Suprapubic skin (tissue), 4 donors: ENCODE data around the gene ARL5A. TPM values are rescaled to one million over a fixed set of nuclear protein-coding genes. Genes with fewer than 3 reads are reported as not detected.

Experiments
- DNase-seq, 2 donors: peaks; one replicate each; pipeline ENCODE4 v3.0.0-alpha.2; 2019; ENCODE audit warnings: low spot score in 2 of 2
- H3K27ac ChIP-seq: fragments of 200-600 bp; sonication (generic); one replicate; pipeline ENCODE4 v1.5.1; 2019
- H3K27me3 ChIP-seq: fragments of 200-600 bp; sonication (generic); one replicate; pipeline ENCODE4 v1.5.1; 2019
- H3K36me3 ChIP-seq: fragments of 200-600 bp; sonication (generic); one replicate; pipeline ENCODE4 v1.5.1; 2019
- H3K4me1 ChIP-seq: fragments of 200-600 bp; sonication (generic); one replicate; pipeline ENCODE4 v1.5.1; 2019
- H3K4me3 ChIP-seq: fragments of 200-600 bp; sonication (generic); one replicate; pipeline ENCODE4 v1.5.1; 2019; ENCODE audit warnings: mild to moderate bottlenecking
- H3K9me3 ChIP-seq: fragments of 200-600 bp; sonication (generic); one replicate; pipeline ENCODE4 v1.5.1; 2019
- EP300 ChIP-seq: sonication (generic); formaldehyde crosslinking; IDR thresholded peaks from one replicate; pipeline ENCODE4 v1.6.1; 2017; ENCODE audit warnings: antibody characterized with exemption
- POLR2A ChIP-seq, 2 donors: fragments of 450-650 bp; IDR thresholded peaks; one replicate each; pipeline ENCODE4 v1.6.1; 2017; ENCODE audit warnings: antibody characterized with exemption in 2 of 2, mild to moderate bottlenecking in 2 of 2, moderate library complexity in 2 of 2
- POLR2AphosphoS5 ChIP-seq, 3 donors: sonication (generic); formaldehyde crosslinking; IDR thresholded peaks; one replicate each; pipeline ENCODE4 v1.6.1; 2017; ENCODE audit warnings: antibody characterized with exemption in 3 of 3
- WGBS: methylation state at CpG from one replicate; pipeline ENCODE4 v1.1.5; 2018; 5-methylcytosine and 5-hydroxymethylcytosine counted together
- total RNA-seq, 4 donors: library from RNA; depleted of rRNA; stranded (reverse); fragments of >200 nt; gene quantifications; one replicate each; pipeline ENCODE4 v1.1.0, GENCODE V29; 2016
- TF ChIP-seq, protein P1 (sequence below), 2 donors: fragments of 200-600 bp in 1 of 2; fragments of 450-650 bp in 1 of 2; sonication (generic) in 1 of 2; IDR thresholded peaks; one replicate each; pipeline ENCODE4 v1.5.1; 2016 to 2019; ENCODE audit warnings: antibody characterized with exemption in 2 of 2, mild to moderate bottlenecking in 1 of 2, moderate library complexity in 1 of 2

ARL5A gene
- total RNA-seq, 4 donors from 2014 or later, result 76.7 to 124 (median 94.5) TPM

DNA sequence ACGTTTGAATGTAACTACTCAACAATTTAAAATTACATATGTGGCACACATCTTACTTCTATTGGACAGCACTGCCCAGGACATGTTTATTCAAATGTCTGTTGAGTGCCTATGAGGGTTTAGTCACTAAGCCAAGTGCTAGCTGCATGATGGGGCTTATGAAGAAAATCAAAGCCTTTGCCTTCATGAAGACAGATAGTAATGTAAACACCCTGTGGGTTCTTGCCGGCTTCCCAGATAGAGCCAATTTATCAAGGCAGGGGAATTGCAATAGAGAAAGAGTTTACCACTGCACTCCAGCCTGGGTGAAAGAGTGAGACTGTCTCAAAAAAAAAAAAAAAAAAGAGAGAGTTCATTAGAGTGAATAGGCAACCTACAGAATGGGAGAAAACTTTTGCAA, 50.3 kb downstream of the ARL5A start:
- 83% methylated on average over 2 of the region's 2 CpGs for WGBS
- peaks cover 11% of the 10 kb centered on the region for H3K4me1 ChIP-seq

GRCh38 chr2:151777487-151777886, 50.7 kb downstream of the ARL5A start:
- TF ChIP-seq, protein P1, sequence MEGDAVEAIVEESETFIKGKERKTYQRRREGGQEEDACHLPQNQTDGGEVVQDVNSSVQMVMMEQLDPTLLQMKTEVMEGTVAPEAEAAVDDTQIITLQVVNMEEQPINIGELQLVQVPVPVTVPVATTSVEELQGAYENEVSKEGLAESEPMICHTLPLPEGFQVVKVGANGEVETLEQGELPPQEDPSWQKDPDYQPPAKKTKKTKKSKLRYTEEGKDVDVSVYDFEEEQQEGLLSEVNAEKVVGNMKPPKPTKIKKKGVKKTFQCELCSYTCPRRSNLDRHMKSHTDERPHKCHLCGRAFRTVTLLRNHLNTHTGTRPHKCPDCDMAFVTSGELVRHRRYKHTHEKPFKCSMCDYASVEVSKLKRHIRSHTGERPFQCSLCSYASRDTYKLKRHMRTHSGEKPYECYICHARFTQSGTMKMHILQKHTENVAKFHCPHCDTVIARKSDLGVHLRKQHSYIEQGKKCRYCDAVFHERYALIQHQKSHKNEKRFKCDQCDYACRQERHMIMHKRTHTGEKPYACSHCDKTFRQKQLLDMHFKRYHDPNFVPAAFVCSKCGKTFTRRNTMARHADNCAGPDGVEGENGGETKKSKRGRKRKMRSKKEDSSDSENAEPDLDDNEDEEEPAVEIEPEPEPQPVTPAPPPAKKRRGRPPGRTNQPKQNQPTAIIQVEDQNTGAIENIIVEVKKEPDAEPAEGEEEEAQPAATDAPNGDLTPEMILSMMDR (IDR thresholded peaks at IDR 0.05), result no peak
- TF ChIP-seq EP300, result no peak
- no peak for TF ChIP-seq POLR2AphosphoS5 (IDR thresholded peaks at IDR 0.05)
- no peak for TF ChIP-seq POLR2A (IDR thresholded peaks at IDR 0.05)
- no peak for DNase-seq
- H3K4me1 ChIP-seq, result peaks cover 11% of the 10 kb centered on the region
- H3K9me3 ChIP-seq, result no peaks in the 10 kb centered on the region
- peaks cover 29% of the 10 kb centered on the region for H3K36me3 ChIP-seq
- no peak overlapping the region for H3K4me3 ChIP-seq
- H3K27me3 ChIP-seq, result no peaks in the 10 kb centered on the region
- 97% methylated on average over 3 of the region's 3 CpGs for WGBS
- no peak overlapping the region for H3K27ac ChIP-seq

More for the DNA sequence above, 50.3 kb downstream of the ARL5A start:
- Histone ChIP-seq H3K36me3 (peaks cover 29% of the 10 kb centered on the region), H3K9me3 (no peaks in the 10 kb centered on the region), H3K27me3 (no peaks in the 10 kb centered on the region), H3K27ac (no peak overlapping the region), H3K4me3 (no peak overlapping the region)
- TF ChIP-seq EP300 (no peak), POLR2A (IDR thresholded peaks at IDR 0.05) (no peak), POLR2AphosphoS5 (IDR thresholded peaks at IDR 0.05) (no peak)
- TF ChIP-seq, protein P1 (IDR thresholded peaks at IDR 0.05), result no peak
- DNase-seq, result no peak

DNA sequence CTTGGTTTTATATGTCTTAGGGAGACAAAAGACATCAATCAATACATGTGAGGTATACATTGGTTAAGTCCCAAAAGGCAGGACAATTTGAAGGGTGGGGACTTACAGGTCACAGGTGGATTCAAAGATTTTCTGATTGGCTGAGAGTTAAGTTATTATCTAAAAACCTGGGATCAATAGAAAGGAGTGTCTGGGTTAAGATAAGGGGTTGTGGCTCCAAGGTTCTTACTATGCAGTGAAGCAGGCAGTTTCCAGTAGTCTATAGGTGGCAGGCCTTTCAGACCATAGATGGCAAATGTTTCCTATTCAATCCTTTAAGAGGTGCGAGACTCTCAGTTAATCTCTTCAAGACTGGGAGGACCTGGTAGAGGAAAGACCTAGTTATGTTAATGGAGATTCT, 51.9 kb downstream of the ARL5A start:
- 89% methylated on average over 1 of the region's 1 CpG for WGBS
- DNase-seq, result no peak
- H3K27ac ChIP-seq, result no peak overlapping the region
- peaks cover 21% of the 10 kb centered on the region for H3K36me3 ChIP-seq
- no peaks in the 10 kb centered on the region for H3K27me3 ChIP-seq
- peaks cover 11% of the 10 kb centered on the region for H3K4me1 ChIP-seq
- no peak for TF ChIP-seq POLR2AphosphoS5 (IDR thresholded peaks at IDR 0.05)
- no peak for TF ChIP-seq EP300
- no peak for TF ChIP-seq POLR2A (IDR thresholded peaks at IDR 0.05)
- TF ChIP-seq, protein P1 (IDR thresholded peaks at IDR 0.05), result no peak
- no peaks in the 10 kb centered on the region for H3K9me3 ChIP-seq
- H3K4me3 ChIP-seq, result no peak overlapping the region

DNA sequence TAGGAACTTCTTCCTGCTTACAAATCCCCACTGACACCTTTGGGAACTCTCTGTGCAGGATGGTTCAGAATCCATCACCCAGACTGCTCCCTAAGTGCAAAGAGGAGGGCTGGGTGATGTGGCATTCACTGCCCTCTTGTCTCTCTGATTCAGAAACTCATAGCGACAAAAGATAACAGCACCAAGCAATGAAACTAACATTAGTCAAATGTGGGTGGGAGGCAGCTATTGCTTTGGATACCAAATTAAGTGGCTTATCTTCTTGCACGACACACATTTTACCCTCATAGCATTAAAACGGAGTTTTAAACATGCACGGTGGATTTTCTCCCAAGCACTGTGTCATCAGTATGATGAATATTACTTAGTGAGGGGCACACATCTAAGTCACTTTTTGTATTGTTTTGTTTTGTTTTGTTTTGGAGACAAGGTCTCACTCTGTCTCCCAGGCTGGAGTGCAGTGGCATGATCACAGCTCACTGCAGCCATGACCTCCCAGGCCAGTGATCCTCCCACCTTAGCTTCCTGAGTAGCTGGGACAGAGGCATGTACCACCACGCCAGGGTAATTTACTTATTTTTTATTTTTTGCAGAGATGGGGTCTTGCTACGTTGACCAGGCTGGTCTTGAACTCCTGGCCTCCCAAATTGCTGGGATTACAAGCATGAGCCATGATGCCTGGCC, 53.0 kb downstream of the ARL5A start:
- H3K9me3 ChIP-seq, result no peaks in the 10 kb centered on the region
- no peaks in the 10 kb centered on the region for H3K27me3 ChIP-seq
- DNase-seq, result no peak
- TF ChIP-seq POLR2A (IDR thresholded peaks at IDR 0.05) (no peak), EP300 (no peak), POLR2AphosphoS5 (IDR thresholded peaks at IDR 0.05) (no peak)
- TF ChIP-seq, protein P1 (IDR thresholded peaks at IDR 0.05), result no peak
- peaks cover 21% of the 10 kb centered on the region for H3K36me3 ChIP-seq
- H3K4me1 ChIP-seq, result peaks cover 11% of the 10 kb centered on the region
- WGBS, result 76% methylated on average over 6 of the region's 6 CpGs
- H3K4me3 ChIP-seq, result no peak overlapping the region
- peak overlapping the region; percentile 55 for H3K27ac ChIP-seq

- TF ChIP-seq POLR2AphosphoS5 (IDR thresholded peaks at IDR 0.05), result no peak
- TF ChIP-seq, protein P1 (IDR thresholded peaks at IDR 0.05), result no peak
- no peak for TF ChIP-seq POLR2A (IDR thresholded peaks at IDR 0.05)
- TF ChIP-seq EP300, result no peak
- peaks cover 19% of the 10 kb centered on the region for H3K36me3 ChIP-seq
- WGBS, result 12% methylated on average over 3 of the region's 3 CpGs
- DNase-seq, result no peak
- no peaks in the 10 kb centered on the region for H3K27me3 ChIP-seq
- H3K9me3 ChIP-seq, result no peaks in the 10 kb centered on the region
- H3K4me3 ChIP-seq, result no peak overlapping the region
- H3K27ac ChIP-seq, result peak overlapping the region; percentile 55
- H3K4me1 ChIP-seq, result peaks cover 11% of the 10 kb centered on the region
Measured at GRCh38 chr2:151774506-151774905, 53.7 kb downstream of the ARL5A start.
